Placental pericyte (primary cell): Measurements from ENCODE around the gene MPHOSPH8. TPM values are rescaled to one million over a fixed set of nuclear protein-coding genes. Genes with fewer than 3 reads are reported as not detected.

ENCODE experiments used
- total RNA-seq: library from RNA; depleted of rRNA; stranded (reverse); fragments of >200 nt; gene quantifications from 2 replicates; pipeline ENCODE4 v1.2.3, GENCODE V29; 2012

Gene MPHOSPH8, protein sequence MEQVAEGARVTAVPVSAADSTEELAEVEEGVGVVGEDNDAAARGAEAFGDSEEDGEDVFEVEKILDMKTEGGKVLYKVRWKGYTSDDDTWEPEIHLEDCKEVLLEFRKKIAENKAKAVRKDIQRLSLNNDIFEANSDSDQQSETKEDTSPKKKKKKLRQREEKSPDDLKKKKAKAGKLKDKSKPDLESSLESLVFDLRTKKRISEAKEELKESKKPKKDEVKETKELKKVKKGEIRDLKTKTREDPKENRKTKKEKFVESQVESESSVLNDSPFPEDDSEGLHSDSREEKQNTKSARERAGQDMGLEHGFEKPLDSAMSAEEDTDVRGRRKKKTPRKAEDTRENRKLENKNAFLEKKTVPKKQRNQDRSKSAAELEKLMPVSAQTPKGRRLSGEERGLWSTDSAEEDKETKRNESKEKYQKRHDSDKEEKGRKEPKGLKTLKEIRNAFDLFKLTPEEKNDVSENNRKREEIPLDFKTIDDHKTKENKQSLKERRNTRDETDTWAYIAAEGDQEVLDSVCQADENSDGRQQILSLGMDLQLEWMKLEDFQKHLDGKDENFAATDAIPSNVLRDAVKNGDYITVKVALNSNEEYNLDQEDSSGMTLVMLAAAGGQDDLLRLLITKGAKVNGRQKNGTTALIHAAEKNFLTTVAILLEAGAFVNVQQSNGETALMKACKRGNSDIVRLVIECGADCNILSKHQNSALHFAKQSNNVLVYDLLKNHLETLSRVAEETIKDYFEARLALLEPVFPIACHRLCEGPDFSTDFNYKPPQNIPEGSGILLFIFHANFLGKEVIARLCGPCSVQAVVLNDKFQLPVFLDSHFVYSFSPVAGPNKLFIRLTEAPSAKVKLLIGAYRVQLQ
- 14.2 and 16.2 TPM in 2 replicates for total RNA-seq

DNA sequence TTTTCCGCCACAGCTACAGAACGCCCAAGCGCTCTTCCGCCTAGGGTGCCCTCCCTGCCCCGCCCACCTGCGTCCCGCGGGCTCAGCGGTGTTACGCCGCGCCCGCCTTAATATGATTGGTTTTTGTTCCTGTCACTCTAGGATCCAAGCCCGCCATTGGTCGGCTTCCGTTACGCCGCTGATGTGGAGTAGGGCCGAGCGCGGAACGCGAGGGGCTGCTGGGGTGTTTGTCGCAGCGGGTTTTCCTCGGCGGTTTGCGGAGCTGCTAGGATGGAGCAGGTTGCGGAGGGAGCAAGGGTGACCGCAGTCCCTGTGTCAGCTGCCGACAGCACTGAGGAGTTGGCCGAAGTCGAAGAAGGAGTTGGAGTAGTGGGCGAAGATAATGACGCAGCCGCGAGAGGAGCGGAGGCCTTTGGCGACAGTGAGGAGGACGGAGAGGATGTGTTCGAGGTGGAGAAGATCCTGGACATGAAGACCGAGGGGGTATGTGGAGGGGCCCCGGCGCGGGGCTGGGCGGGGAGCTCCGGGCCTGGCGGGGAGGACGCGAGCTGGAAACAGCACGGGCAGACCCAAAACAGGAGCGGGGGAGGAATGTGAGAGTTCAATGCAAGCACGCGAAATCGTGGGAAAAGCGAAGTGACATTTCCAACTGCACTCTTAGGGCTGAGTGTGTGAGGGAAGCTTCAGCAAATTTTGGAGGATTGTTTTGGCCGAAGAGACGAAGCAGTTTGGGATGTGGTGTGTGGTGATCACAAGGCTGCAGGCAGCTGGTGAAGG is at the start of gene MPHOSPH8:
MPHOSPH8 (plus strand) TSS at position 181 of the 777 bp plus-strand sequence; CDS start at position 271, 90 bp downstream.

Other genes starting within 250 kb of the MPHOSPH8 start
- 0.22 TPM in 1 of 2 replicates, not detected in the other for gene TPTE2, start 72.1 kb upstream of the MPHOSPH8 start, total RNA-seq
- 55.4 and 66.1 TPM in 2 replicates for gene PSPC1, start 149.3 kb downstream of the MPHOSPH8 start, total RNA-seq
- gene ZMYM5, start 230.0 kb downstream of the MPHOSPH8 start, total RNA-seq = 13.1 and 16.6 TPM in 2 replicates